Breast epithelium (tissue), 4 donors: ENCODE data around the gene ARHGEF33. TPM values are rescaled to one million over a fixed set of nuclear protein-coding genes. Genes with fewer than 3 reads are reported as not detected.

Experiments
- DNase-seq, 2 donors: peaks; one replicate each; pipeline ENCODE4 v3.0.0-alpha.2; 2019; ENCODE audit warnings: low spot score in 2 of 2
- H3K27ac ChIP-seq, 2 donors: fragments of 200-600 bp; sonication (generic) in 1 of 2; one replicate each; pipeline ENCODE4 v1.5.1; 2016 to 2019; ENCODE audit warnings: mild to moderate bottlenecking in 1 of 2
- H3K27me3 ChIP-seq, 2 donors: fragments of 200-600 bp; sonication (generic) in 1 of 2; one replicate each; pipeline versions ENCODE4 v1.5.1 to v1.6.0; 2017 to 2019; ENCODE audit warnings: control low read depth in 1 of 2, mild to moderate bottlenecking in 1 of 2
- H3K36me3 ChIP-seq: fragments of 200-600 bp; one replicate; pipeline ENCODE4 v1.5.1; 2019
- H3K4me1 ChIP-seq, 2 donors: fragments of 200-600 bp; sonication (generic); one replicate each; pipeline ENCODE4 v1.5.1; 2016 to 2019; ENCODE audit warnings: control low read depth in 1 of 2
- H3K4me3 ChIP-seq, 3 donors: fragments of 200-600 bp; sonication (generic); 1 replicate in 2 of 3; 2 replicates in 1 of 3; pipeline ENCODE4 v1.5.1; 2016 to 2019; ENCODE audit warnings: mild to moderate bottlenecking in 3 of 3, moderate library complexity in 2 of 3
- H3K9me3 ChIP-seq, 2 donors: fragments of 200-600 bp; sonication (generic) in 1 of 2; one replicate each; pipeline ENCODE4 v1.5.1; 2016 to 2019; ENCODE audit warnings: control low read depth in 1 of 2
- CTCF ChIP-seq, 3 donors: fragments of 450-650 bp; IDR thresholded peaks; one replicate each; pipeline ENCODE4 v1.5.1; 2016 to 2017; ENCODE audit warnings: antibody characterized with exemption in 3 of 3, mild to moderate bottlenecking in 3 of 3, moderate library complexity in 3 of 3
- POLR2A ChIP-seq: fragments of 450-650 bp; IDR thresholded peaks from one replicate; pipeline ENCODE4 v1.6.1; 2016; ENCODE audit warnings: antibody characterized with exemption, mild to moderate bottlenecking, moderate library complexity
- POLR2AphosphoS5 ChIP-seq, 3 donors: sonication (generic); formaldehyde crosslinking; IDR thresholded peaks; one replicate each; pipeline ENCODE4 v1.6.1; 2017; ENCODE audit warnings: antibody characterized with exemption in 3 of 3
- intact Hi-C: fragments of 100-400 bp; cut with DNase I; formaldehyde crosslinking; loops from one replicate; pipeline ENCODE4 v1.15.1; 2023; ENCODE audit warnings: low total_unique reads
- total RNA-seq, 3 donors: library from RNA; depleted of rRNA; stranded (reverse); fragments of >200 nt; gene quantifications; one replicate each; pipeline ENCODE4 v1.1.0, GENCODE V29; 2016

ARHGEF33 gene
- total RNA-seq, 3 donors from 2014 or later, result 1.6 to 2.2 (median 1.9) TPM

DNA sequence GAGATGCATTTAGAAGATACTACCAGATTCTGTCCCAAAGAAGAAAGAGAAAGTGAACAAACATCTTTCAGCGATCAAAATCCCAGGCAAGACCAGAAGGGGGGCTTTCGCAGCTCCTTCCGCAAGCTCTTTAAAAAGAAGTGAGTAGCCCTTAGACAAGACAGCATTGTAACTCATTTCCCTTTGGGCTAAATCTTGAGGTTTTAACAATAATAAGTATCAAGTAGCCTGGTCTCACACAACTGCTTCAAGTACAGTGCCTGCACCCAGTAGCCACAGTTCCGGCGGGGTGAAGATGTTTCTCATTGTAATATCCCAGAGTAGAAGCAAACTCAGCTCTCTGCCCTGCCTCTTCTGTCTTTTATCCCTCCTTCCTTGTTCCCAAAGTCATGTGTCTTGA, 76.3 kb downstream of the ARHGEF33 start:
- no peaks in the 10 kb centered on the region for H3K4me1 ChIP-seq
- H3K27ac ChIP-seq, result no peak overlapping the region
- no peak for DNase-seq
- no peaks in the 10 kb centered on the region for H3K36me3 ChIP-seq
- TF ChIP-seq POLR2AphosphoS5 (IDR thresholded peaks at IDR 0.05) (no peak), CTCF (IDR thresholded peaks at IDR 0.05) (no peak), POLR2A (no peak)
- H3K9me3 ChIP-seq, result no peaks in the 10 kb centered on the region
- no peak overlapping the region for H3K4me3 ChIP-seq
- no peaks in the 10 kb centered on the region for H3K27me3 ChIP-seq
- intact Hi-C loops, result no loop called here

DNA sequence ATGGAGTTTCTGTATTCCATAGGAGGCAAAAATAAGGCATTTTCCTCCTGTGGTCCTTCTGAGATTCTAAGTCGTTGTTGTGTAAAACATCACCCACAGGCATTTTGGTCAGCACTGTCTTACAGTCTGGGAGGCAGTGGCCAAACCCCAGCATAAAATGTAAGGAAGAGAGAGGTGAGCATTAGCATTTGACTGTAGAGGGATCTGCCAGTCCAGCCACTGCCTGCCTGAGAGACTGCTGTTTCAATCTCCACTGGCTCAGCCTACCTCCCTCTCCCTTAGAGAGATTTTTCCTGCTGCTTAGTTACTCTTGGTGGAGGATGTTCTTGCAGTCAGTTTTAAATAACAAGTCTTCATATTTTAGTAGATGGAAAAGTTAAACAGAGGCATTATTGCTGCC, 77.0 kb downstream of the ARHGEF33 start:
- no peaks in the 10 kb centered on the region for H3K36me3 ChIP-seq
- H3K27me3 ChIP-seq, result no peaks in the 10 kb centered on the region
- no peak overlapping the region for H3K27ac ChIP-seq
- no peaks in the 10 kb centered on the region for H3K9me3 ChIP-seq
- no peaks in the 10 kb centered on the region for H3K4me1 ChIP-seq
- intact Hi-C loops, result no loop called here
- TF ChIP-seq CTCF (IDR thresholded peaks at IDR 0.05) (no peak), POLR2A (no peak), POLR2AphosphoS5 (IDR thresholded peaks at IDR 0.05) (no peak)
- H3K4me3 ChIP-seq, result no peak overlapping the region
- no peak for DNase-seq

DNA sequence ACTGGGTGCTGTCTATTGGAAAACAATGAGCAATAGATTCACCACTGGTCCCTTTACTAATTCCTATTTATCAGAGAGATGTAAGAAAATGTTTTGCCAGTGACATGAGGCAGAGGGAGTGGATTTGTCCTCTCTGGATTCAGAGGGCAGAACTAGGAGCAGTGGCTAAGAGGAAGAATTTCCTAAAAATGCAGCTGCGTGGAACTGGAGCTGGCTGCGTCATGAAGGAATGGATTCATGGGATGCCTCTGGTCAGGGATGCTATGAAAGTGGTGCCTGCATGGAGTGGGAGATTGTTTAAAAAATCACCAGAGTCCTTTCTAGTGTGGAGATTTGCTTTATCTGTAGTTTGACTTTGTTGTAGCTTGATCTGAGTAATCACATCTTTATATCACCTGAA, 78.3 kb downstream of the ARHGEF33 start:
- H3K36me3 ChIP-seq, result no peaks in the 10 kb centered on the region
- H3K4me1 ChIP-seq, result no peaks in the 10 kb centered on the region
- no peak overlapping the region for H3K27ac ChIP-seq
- no peak overlapping the region for H3K4me3 ChIP-seq
- TF ChIP-seq CTCF (IDR thresholded peaks at IDR 0.05) (no peak), POLR2A (no peak)
- intact Hi-C loops, result no loop called here
- H3K27me3 ChIP-seq, result no peaks in the 10 kb centered on the region
- no peaks in the 10 kb centered on the region for H3K9me3 ChIP-seq
- DNase-seq, result no peak

DNA sequence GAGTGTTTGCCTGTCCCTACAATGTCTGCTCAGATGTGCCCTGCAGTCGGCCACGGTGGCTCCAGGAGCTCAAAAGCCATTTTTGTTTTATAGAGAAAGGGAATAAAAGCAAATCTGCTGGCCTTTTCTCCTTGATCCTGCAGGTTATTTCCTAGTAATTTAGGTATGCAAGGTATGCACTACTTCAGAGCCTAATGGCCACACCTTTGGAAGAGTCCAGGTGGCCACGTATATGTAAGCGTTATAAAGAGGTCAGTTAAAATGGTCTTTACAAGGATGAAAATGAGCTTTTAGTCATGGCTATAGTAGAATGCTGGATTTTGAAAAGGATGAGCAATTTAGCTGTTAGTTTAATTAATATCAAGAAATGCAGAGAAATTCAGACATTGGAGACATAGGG, 81.7 kb downstream of the ARHGEF33 start:
- DNase-seq, result no peak
- no peak overlapping the region for H3K27ac ChIP-seq
- no peaks in the 10 kb centered on the region for H3K9me3 ChIP-seq
- no peaks in the 10 kb centered on the region for H3K27me3 ChIP-seq
- no peaks in the 10 kb centered on the region for H3K4me1 ChIP-seq
- H3K4me3 ChIP-seq, result no peak overlapping the region
- no peaks in the 10 kb centered on the region for H3K36me3 ChIP-seq
- no peak for TF ChIP-seq CTCF (IDR thresholded peaks at IDR 0.05)
- no peak for TF ChIP-seq POLR2A
- TF ChIP-seq POLR2AphosphoS5 (IDR thresholded peaks at IDR 0.05), result no peak
- intact Hi-C loops, result no loop called here

DNA sequence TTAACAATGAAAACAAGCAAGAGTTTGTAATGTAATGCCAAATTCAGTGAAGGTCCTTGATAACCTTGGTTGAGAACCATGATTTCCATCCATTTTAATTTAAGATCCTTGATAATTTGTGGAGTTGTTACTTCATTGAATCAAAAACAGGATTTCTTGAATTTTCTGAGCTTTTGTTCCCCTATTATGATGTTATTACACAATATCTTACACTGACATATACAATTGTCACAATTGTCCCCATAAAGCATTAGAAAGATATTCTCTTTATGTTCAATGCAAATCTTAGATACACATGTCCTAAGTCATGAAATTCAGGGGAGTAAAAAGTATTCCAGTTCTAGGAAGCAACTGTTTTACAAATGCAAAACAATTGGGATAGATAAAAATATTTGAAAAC, 83.6 kb downstream of the ARHGEF33 start:
- intact Hi-C loops, result no loop called here
- no peaks in the 10 kb centered on the region for H3K27me3 ChIP-seq
- TF ChIP-seq POLR2A, result no peak
- no peak for TF ChIP-seq POLR2AphosphoS5 (IDR thresholded peaks at IDR 0.05)
- no peak for TF ChIP-seq CTCF (IDR thresholded peaks at IDR 0.05)
- no peaks in the 10 kb centered on the region for H3K9me3 ChIP-seq
- H3K27ac ChIP-seq, result no peak overlapping the region
- no peak overlapping the region for H3K4me3 ChIP-seq
- no peaks in the 10 kb centered on the region for H3K4me1 ChIP-seq
- no peaks in the 10 kb centered on the region for H3K36me3 ChIP-seq
- DNase-seq, result no peak
